Activated CD4-positive, alpha-beta memory T cell treated with anti-CD3 and anti-CD28 coated beads for 36 hours (primary cell): Measurements from ENCODE around the gene FAM163A. TPM values are rescaled to one million over a fixed set of nuclear protein-coding genes. Genes with fewer than 3 reads are reported as not detected.
A peak's percentile ranks its signal among the peaks of the same experiment; 100 is the strongest.

ENCODE experiments used
- CTCF ChIA-PET: fragments of 350-600 bp; sonication (Branson Sonifier 250); formaldehyde crosslinking; loops from one replicate; lab custom pipeline; 2021; ENCODE audit warnings: antibody characterized with exemption, inconsistent platforms; lab: Charles Lee
- POLR2A ChIA-PET: fragments of 350-600 bp; sonication (Branson Sonifier 250); formaldehyde crosslinking; loops from one replicate; lab custom pipeline; 2021; ENCODE audit warnings: antibody characterized with exemption; lab: Charles Lee
- DNase-seq: peaks from one replicate; pipeline ENCODE4 v3.0.0-alpha.2; 2020
- H3K27ac Mint-ChIP-seq: one replicate; pipeline ENCODE4 v1.8.0; 2021; ENCODE audit warnings: mixed read lengths
- H3K27me3 Mint-ChIP-seq: one replicate; pipeline ENCODE4 v1.8.0; 2021; ENCODE audit warnings: mixed read lengths
- H3K36me3 Mint-ChIP-seq: one replicate; pipeline ENCODE4 v1.8.0; 2021; ENCODE audit warnings: mixed read lengths
- H3K4me1 Mint-ChIP-seq: one replicate; pipeline ENCODE4 v1.8.0; 2021; ENCODE audit warnings: low read depth, mixed read lengths
- H3K4me3 Mint-ChIP-seq: one replicate; pipeline ENCODE4 v1.8.0; 2021; ENCODE audit warnings: mild to moderate bottlenecking, mixed read lengths
- H3K9me3 Mint-ChIP-seq: one replicate; pipeline ENCODE4 v1.8.0; 2021; ENCODE audit warnings: mixed read lengths
- intact Hi-C: fragments of 100-400 bp; cut with micrococcal nuclease; formaldehyde crosslinking; loops from one replicate; pipeline ENCODE4 v1.15.1; 2023
- total RNA-seq, 2 experiments: library from RNA; stranded (reverse); gene quantifications; one replicate each; pipeline ENCODE4 v1.2.3, GENCODE V29; 2021

FAM163A gene
- total RNA-seq, 2 experiments from 2014 or later, result not detected

DNA sequence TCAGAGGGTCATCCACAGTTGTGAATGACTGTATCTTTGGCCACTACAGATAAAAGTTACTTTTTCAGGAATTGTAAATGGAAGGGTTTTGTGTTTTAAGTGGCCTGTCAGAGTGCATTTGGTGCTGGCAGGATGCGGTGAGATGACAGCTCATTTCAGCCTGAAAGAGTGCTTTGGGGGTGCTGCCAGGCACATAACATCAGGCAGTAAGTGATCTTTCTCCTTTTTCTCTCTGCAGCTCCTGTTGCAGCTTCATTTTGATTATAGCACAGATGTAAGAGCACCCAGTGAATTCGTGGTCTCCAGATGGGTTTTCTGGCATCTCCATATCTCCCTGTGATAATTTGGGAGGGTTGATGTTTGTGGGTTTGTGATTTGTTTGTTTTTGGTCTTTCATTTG lies 14.8 kb upstream of the FAM163A start:
- no peak for DNase-seq
- CTCF ChIA-PET, result interaction anchor here (2.0 to 5.0 kb wide), 3 partner anchors 22 to 86 kb away, joined by 7 to 26 read pairs (median 13); no protein-coding TSS in a partner anchor
- Mint-ChIP-seq H3K27me3 (peaks cover 4% of the 10 kb centered on the region), H3K36me3 (no peaks in the 10 kb centered on the region), H3K27ac (no peak overlapping the region), H3K9me3 (no peaks in the 10 kb centered on the region), H3K4me3 (no peak overlapping the region), H3K4me1 (no peaks in the 10 kb centered on the region)
- POLR2A ChIA-PET, result no interaction called here
- intact Hi-C loops, result no loop called here

DNA sequence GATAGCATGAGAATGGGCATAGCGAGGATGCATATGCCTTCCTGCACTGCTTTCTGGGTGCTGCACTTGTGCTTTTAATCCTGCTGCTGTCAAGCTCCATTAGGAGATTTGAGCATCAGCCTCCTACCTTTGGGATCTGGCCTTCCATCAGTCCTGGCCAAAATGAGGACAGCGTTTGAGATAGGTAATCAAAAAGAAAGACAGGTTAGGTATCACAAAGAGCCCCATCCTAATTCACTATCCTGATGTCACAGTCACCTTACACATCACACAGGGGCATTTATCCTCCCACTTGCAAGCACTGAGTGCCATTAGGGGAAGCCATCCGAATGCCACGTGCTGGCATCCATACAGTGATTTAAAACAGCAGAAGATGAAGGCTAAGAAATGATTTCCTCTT lies 13.2 kb upstream of the FAM163A start:
- peaks cover 7% of the 10 kb centered on the region for H3K27me3 Mint-ChIP-seq
- no peak overlapping the region for H3K4me3 Mint-ChIP-seq
- intact Hi-C loops, result no loop called here
- ChIA-PET CTCF (interaction anchor here (0.9 to 5.0 kb wide), 4 partner anchors 24 to 84 kb away, joined by 6 to 26 read pairs (median 8); no protein-coding TSS in a partner anchor), POLR2A (no interaction called here)
- no peaks in the 10 kb centered on the region for H3K9me3 Mint-ChIP-seq
- H3K36me3 Mint-ChIP-seq, result no peaks in the 10 kb centered on the region
- H3K27ac Mint-ChIP-seq, result no peak overlapping the region
- H3K4me1 Mint-ChIP-seq, result no peaks in the 10 kb centered on the region
- DNase-seq, result no peak

DNA sequence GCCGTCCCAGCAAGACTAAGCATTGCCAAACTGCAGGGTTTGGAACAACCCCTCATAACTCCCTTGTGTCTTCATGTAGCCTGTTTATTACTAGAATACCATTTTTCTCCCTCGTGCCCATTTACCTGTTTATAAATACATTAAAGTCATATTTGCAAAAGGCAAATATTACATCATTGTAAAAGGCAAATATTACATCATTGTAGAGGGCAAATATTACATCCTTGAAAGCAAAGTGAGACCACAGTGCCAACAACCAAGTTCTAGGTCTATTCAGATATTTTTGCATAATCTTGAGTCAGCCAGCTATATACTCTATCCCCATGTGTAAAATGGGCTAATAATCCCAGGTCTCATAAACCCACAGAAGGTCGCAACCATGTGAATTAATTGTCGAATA lies 11.4 kb upstream of the FAM163A start:
- H3K9me3 Mint-ChIP-seq, result no peaks in the 10 kb centered on the region
- peaks cover 11% of the 10 kb centered on the region for H3K27me3 Mint-ChIP-seq
- no peaks in the 10 kb centered on the region for H3K4me1 Mint-ChIP-seq
- DNase-seq, result no peak
- intact Hi-C loops, result no loop called here
- POLR2A ChIA-PET, result interaction anchor here (0.6 kb wide), 1 partner anchor 562 kb away, joined by 4 read pairs; no protein-coding TSS in a partner anchor
- CTCF ChIA-PET, result interaction anchor here (5.0 kb wide), 1 partner anchor 83 kb away, joined by 26 read pairs; no protein-coding TSS in a partner anchor
- no peak overlapping the region for H3K27ac Mint-ChIP-seq
- H3K4me3 Mint-ChIP-seq, result no peak overlapping the region
- no peaks in the 10 kb centered on the region for H3K36me3 Mint-ChIP-seq

DNA sequence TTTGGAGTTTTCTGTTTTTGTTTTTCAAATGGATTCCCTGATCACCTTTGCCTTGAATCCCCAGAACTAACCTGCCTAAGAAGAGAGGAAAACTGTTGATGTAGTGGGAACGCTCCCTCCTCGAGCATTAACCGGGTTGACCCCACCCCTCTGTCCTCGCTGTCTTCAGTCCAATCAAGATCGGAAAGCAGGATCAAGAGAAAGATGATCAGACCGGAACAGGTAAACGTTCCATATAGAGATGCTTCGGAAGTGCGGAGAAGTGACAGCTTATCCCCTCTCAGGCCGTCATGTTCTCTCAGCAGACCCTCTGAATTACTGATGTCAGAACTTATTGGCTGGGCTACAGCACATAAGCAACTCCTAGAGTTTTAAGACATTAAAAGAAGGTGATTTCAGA lies 800 bp upstream of the FAM163A start:
- Mint-ChIP-seq H3K4me3 (peak overlapping the region; percentile 6), H3K27me3 (peaks cover 52% of the 10 kb centered on the region), H3K36me3 (no peaks in the 10 kb centered on the region), H3K9me3 (no peaks in the 10 kb centered on the region), H3K4me1 (peaks cover 9% of the 10 kb centered on the region), H3K27ac (no peak overlapping the region)
- ChIA-PET POLR2A (no interaction called here), CTCF (interaction anchor here (1.0 to 1.1 kb wide), 3 partner anchors 36 to 73 kb away, joined by 3 to 5 read pairs (median 4); no protein-coding TSS in a partner anchor)
- intact Hi-C loops, result no loop called here
- no peak for DNase-seq

DNA sequence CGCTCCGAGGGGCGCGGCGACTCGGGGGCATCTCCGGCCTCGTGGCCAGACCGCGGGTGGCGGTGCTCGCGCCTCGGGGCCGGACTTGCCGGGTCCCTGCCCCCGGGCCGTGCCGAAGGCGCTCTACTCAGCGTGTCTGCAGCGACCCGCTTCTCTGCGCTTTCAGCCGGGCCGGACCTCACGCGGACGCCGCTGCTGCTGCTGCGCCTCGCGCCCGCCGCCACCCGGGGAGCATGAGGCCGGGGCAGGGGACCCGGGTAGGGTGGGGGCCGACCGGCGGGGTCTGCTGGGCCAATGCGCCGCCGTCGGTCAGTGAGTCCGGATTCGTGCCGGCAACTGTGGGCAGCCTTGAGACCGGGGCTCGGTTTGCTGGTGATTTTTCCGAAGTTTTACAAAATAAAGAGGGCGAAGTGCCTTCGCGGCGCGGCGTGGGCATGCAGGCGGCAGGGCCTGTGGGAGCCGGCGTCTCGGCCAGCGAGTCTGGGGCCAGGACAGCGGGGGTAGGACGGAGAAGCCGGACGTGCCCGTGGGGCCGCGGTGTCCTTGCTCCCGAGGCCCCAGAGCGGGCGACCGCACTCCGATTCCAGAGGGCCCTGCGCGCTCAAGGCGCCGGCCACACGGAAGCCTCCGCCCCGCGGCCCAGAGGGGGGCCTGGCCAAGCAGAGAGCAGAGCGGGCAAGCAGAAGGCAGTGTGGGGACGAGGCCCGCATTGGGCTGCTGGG lies 749 bp downstream of the FAM163A start:
- DNase-seq, result no peak

DNA sequence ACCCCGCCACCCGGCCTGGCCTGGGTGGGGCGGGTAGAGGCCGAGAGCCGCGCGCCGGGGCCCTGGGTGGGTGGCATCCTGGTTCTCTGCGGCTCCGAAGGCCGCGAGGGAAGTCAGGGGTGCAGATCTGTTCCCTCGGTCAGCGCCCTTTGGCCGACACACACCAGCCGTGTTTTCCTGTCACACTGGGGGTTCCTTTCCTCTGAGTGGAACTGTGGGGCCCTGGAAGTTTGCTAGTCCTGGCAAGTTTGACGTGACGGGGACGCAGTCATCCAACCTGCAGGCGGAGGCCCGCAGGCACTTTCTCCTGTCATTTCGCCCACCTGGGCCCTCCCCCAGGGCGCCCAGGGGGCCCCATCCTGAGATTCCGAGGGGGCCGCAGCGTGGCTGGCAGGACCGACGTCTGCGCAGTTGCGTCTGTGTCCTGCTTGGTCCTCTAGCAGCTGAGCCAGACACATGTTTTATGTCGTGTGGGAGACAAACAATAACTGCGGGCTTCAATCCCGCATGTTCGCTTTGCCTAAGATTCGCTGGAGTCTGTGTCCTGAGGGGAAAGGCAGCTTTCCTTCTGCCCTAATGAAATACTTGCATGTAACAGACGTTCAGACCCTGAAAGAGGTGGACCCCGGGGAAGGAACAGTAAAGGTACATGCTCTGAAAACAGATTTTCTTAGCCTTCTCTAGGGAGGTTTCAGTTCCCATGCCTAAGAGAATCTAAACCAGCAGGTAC lies 1.5 kb downstream of the FAM163A start:
- no peak overlapping the region for H3K4me3 Mint-ChIP-seq
- CTCF ChIA-PET, result interaction anchor here (1.2 kb wide), 1 partner anchor 65 kb away, joined by 3 read pairs; no protein-coding TSS in a partner anchor

More for the DNA sequence above, 749 bp downstream of the FAM163A start:
- Mint-ChIP-seq H3K4me3 (no peak overlapping the region), H3K36me3 (no peaks in the 10 kb centered on the region), H3K27me3 (peaks cover 47% of the 10 kb centered on the region), H3K4me1 (peaks cover 9% of the 10 kb centered on the region), H3K27ac (no peak overlapping the region), H3K9me3 (no peaks in the 10 kb centered on the region)
- CTCF ChIA-PET, result interaction anchor here (0.7 kb wide), 1 partner anchor 68 kb away, joined by 3 read pairs; no protein-coding TSS in a partner anchor
- POLR2A ChIA-PET, result no interaction called here
- intact Hi-C loops, result no loop called here

DNA sequence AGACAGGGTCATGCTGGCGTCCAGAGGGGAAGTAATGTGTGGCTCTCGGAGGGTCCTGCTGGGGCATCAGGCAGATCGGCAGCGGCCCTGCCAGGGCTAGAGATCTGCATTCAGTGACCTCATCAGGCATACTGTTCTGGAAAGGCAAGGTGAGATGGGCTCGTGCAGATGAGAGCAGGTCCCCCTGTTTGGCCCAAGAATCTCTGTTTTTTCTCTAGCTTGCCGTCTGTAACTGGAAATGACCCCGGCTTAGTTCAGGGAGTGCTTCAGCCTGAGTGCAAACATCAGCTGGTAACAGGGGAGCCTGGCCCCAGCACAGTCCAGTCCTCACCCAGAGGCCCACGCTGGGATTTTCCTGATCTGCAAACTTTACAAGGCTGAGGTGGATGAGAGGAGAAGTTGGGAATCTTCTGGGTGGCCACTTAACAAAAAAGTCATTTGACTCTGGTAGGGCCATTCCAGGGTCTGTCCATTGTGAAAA lies 2.1 kb downstream of the FAM163A start:
- no peak for DNase-seq
- no peak overlapping the region for H3K27ac Mint-ChIP-seq
- H3K4me1 Mint-ChIP-seq, result peaks cover 9% of the 10 kb centered on the region
- ChIA-PET POLR2A (no interaction called here), CTCF (interaction anchor here (0.9 to 1.2 kb wide), 2 partner anchors 65 to 70 kb away, joined by 3 read pairs; no protein-coding TSS in a partner anchor)
- intact Hi-C loops, result no loop called here
- H3K4me3 Mint-ChIP-seq, result no peak overlapping the region
- H3K36me3 Mint-ChIP-seq, result no peaks in the 10 kb centered on the region
- H3K9me3 Mint-ChIP-seq, result no peaks in the 10 kb centered on the region
- peaks cover 42% of the 10 kb centered on the region for H3K27me3 Mint-ChIP-seq

More for the DNA sequence above, 1.5 kb downstream of the FAM163A start:
- DNase-seq, result no peak
- Mint-ChIP-seq H3K36me3 (no peaks in the 10 kb centered on the region), H3K27me3 (peaks cover 44% of the 10 kb centered on the region), H3K9me3 (no peaks in the 10 kb centered on the region), H3K27ac (no peak overlapping the region), H3K4me1 (peaks cover 9% of the 10 kb centered on the region)
- intact Hi-C loops, result no loop called here
- POLR2A ChIA-PET, result no interaction called here

DNA sequence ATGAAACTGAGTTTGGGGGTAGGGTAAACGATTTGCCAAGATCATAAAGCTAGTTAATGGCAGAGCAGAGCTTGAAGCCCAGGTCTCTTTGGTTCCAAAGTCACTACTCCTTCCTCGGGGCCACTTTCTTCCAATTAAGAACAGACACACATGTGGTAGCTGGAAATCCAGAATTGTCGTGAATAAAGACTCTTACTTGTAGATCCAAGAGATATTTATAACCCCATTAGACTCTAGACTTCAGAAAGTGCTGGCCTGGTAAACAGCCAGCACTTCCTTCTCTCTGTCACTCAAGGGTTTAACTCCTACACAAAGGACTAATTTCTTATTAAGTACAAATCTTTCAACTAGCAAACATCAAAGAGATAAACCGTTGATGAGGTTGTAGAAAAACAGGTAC lies 2.7 kb downstream of the FAM163A start:
- DNase-seq, result no peak
- H3K36me3 Mint-ChIP-seq, result no peaks in the 10 kb centered on the region
- H3K9me3 Mint-ChIP-seq, result no peaks in the 10 kb centered on the region
- POLR2A ChIA-PET, result no interaction called here
- no peak overlapping the region for H3K4me3 Mint-ChIP-seq
- peaks cover 9% of the 10 kb centered on the region for H3K4me1 Mint-ChIP-seq
- no peak overlapping the region for H3K27ac Mint-ChIP-seq
- intact Hi-C loops, result no loop called here
- CTCF ChIA-PET, result interaction anchor here (0.9 to 1.2 kb wide), 2 partner anchors 64 to 69 kb away, joined by 3 read pairs; no protein-coding TSS in a partner anchor
- H3K27me3 Mint-ChIP-seq, result peaks cover 42% of the 10 kb centered on the region

DNA sequence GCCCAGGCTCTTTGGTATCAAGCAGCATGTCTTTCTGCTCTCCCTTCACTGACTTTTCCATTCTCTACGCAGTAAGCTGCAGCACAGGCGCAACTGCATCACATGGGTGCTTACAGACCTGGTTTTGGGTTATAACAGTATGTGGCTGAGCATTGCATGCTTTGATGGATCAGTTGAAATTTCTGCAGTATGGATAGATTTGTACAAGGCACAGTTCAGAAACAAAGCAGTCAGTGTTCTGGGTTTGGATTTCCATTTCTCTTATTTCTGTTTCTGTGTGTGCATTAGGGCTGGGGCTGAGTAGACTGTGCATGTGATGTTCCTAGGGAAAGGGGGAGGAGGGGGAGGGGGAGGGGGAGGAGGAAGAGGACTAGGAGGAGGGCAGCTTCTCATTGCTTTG lies 4.5 kb downstream of the FAM163A start:
- no peak overlapping the region for H3K27ac Mint-ChIP-seq
- peaks cover 31% of the 10 kb centered on the region for H3K27me3 Mint-ChIP-seq
- CTCF ChIA-PET, result interaction anchor here (1.8 kb wide), 1 partner anchor 62 kb away, joined by 5 read pairs; no protein-coding TSS in a partner anchor
- peaks cover 2% of the 10 kb centered on the region for H3K9me3 Mint-ChIP-seq
- DNase-seq, result no peak
- no peak overlapping the region for H3K4me3 Mint-ChIP-seq
- POLR2A ChIA-PET, result no interaction called here
- H3K36me3 Mint-ChIP-seq, result no peaks in the 10 kb centered on the region
- intact Hi-C loops, result no loop called here
- H3K4me1 Mint-ChIP-seq, result peaks cover 4% of the 10 kb centered on the region

DNA sequence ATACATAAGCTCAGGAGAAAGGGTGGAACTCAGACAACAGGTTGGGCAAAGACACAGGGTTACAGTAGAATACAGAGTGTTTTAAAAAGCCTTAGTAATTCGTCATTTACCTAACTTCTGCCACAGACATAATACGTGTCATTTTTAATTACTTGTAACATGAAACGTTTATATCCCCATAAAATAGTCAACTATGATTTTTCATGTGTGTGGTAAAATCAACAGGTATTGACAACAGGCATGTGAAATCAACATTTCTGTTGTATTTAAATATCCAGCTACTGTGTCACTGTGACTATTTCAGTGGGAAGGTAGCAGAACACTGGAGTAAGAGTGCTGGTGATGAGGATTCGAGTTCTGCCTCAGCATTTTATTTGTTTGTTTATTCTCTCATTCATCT lies 5.7 kb downstream of the FAM163A start:
- CTCF ChIA-PET, result no interaction called here
- Mint-ChIP-seq H3K27ac (no peak overlapping the region), H3K4me3 (no peak overlapping the region), H3K27me3 (peaks cover 28% of the 10 kb centered on the region), H3K4me1 (no peaks in the 10 kb centered on the region), H3K9me3 (peaks cover 2% of the 10 kb centered on the region), H3K36me3 (no peaks in the 10 kb centered on the region)
- intact Hi-C loops, result no loop called here
- DNase-seq, result no peak
- POLR2A ChIA-PET, result no interaction called here

DNA sequence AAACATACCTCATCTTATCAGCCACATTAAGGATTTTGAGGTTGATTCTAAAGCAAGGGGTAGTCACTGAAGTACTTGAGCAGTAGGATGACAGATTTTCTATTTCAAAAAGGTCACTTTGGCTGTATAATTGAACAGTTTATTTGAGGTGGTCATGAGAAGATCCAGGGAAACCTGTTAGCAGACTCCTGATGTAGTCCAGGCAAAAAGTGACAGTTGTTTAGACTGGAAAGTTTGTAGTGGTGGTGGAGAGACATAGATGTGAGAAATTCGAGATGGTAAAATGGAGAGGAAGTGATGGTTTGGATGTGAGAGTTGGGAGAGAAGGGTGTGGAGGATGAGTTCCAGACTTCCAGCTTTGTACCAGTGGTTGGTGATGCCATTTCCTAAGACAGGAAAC lies 7.5 kb downstream of the FAM163A start:
- H3K36me3 Mint-ChIP-seq, result no peaks in the 10 kb centered on the region
- CTCF ChIA-PET, result interaction anchor here (1.3 kb wide), 2 partner anchors 44 to 60 kb away, joined by 3 to 6 read pairs; no protein-coding TSS in a partner anchor

DNA sequence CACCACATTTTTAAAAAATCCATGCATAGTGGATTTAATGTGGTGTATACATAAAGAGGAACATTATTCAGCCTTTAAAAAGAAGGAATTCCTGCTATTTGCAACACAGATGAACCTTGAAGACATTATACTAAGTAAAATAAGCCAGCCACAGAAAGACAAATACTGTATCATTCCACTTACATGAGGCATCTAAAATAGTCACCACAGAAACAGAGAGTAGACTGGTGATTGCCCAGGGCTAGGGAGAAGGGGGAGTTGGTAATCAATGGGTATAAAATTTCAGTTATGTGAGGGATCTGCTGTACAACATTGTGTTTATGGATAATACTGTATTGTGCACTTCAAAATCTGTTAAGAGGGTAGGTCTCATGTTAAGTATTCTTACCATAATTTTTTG lies 10.0 kb downstream of the FAM163A start:
- DNase-seq, result no peak
- H3K36me3 Mint-ChIP-seq, result no peaks in the 10 kb centered on the region
- CTCF ChIA-PET, result no interaction called here
- POLR2A ChIA-PET, result no interaction called here
- H3K27me3 Mint-ChIP-seq, result peaks cover 5% of the 10 kb centered on the region
- H3K9me3 Mint-ChIP-seq, result peaks cover 2% of the 10 kb centered on the region
- no peak overlapping the region for H3K4me3 Mint-ChIP-seq
- intact Hi-C loops, result no loop called here
- H3K4me1 Mint-ChIP-seq, result no peaks in the 10 kb centered on the region
- no peak overlapping the region for H3K27ac Mint-ChIP-seq

More for the DNA sequence above, 7.5 kb downstream of the FAM163A start:
- no peaks in the 10 kb centered on the region for H3K4me1 Mint-ChIP-seq
- peaks cover 2% of the 10 kb centered on the region for H3K9me3 Mint-ChIP-seq
- POLR2A ChIA-PET, result no interaction called here
- H3K27me3 Mint-ChIP-seq, result peaks cover 15% of the 10 kb centered on the region
- no peak for DNase-seq
- intact Hi-C loops, result no loop called here
- H3K4me3 Mint-ChIP-seq, result no peak overlapping the region
- no peak overlapping the region for H3K27ac Mint-ChIP-seq
